HEK293 (cell line): ENCODE results near the gene RETREG2.

Source experiments
- CTCF ChIA-PET: fragments of 350-600 bp; formaldehyde crosslinking; extraction: SDS; loops from one replicate; lab custom pipeline; 2021; ENCODE audit warnings: antibody characterized with exemption; lab: Yijun Ruan, JAX
- POLR2A ChIA-PET: fragments of 300-600 bp; formaldehyde crosslinking; extraction: SDS; loops from one replicate; lab custom pipeline; 2020; ENCODE audit warnings: antibody characterized with exemption, inconsistent platforms; lab: Yijun Ruan, JAX
- H3K27ac ChIP-seq: fragments of 200-500 bp; sonication (Bioruptor generic); 2 replicates; pipeline ENCODE4 v1.5.1; 2014; ENCODE audit warnings: low read depth, low read length, control low read depth, inconsistent platforms; ENCODE audit errors: extremely low read depth
- H3K36me3 ChIP-seq, 2 experiments: fragments of 200-500 bp in 1 of 2; sonication (Bioruptor generic) in 1 of 2; 1 replicate in 1 of 2; 2 replicates in 1 of 2; pipeline ENCODE4 v1.5.1; 2014 to 2017; ENCODE audit warnings: inconsistent platforms in 2 of 2, low read length in 2 of 2; ENCODE audit not compliant: control insufficient read depth in 2 of 2, insufficient read depth in 1 of 2
- H3K4me1 ChIP-seq: fragments of 200-500 bp; sonication (Bioruptor generic); 2 replicates; pipeline ENCODE4 v1.5.1; 2014; ENCODE audit warnings: mild to moderate bottlenecking, low read length, inconsistent platforms; ENCODE audit not compliant: control insufficient read depth, insufficient read depth
- H3K4me3 ChIP-seq: 2 replicates; pipeline ENCODE4 v1.5.1; 2011; ENCODE audit warnings: low read depth, mild to moderate bottlenecking, control low read depth, low read length, moderate library complexity
- H3K9me3 ChIP-seq: fragments of 200-500 bp; sonication (Bioruptor generic); 2 replicates; pipeline ENCODE4 v1.5.1; 2014; ENCODE audit warnings: low read depth, low read length, inconsistent platforms; ENCODE audit not compliant: control insufficient read depth, insufficient read depth
- FEZF1 ChIP-seq: fragments of 450-650 bp; formaldehyde crosslinking; IDR thresholded peaks from 2 replicates; pipeline ENCODE4 v1.5.1; 2016; ENCODE audit warnings: missing biosample characterization, missing genetic modification characterization
- GLIS1 ChIP-seq: fragments of 450-650 bp; formaldehyde crosslinking; IDR thresholded peaks from 2 replicates; pipeline ENCODE4 v1.5.1; 2016; ENCODE audit warnings: missing biosample characterization, missing genetic modification characterization
- HOXD13 ChIP-seq: sonication (generic); formaldehyde crosslinking; IDR thresholded peaks from 2 replicates; pipeline ENCODE4 v1.8.0; 2022; ENCODE audit warnings: missing genetic modification reagents, borderline replicate concordance
- IKZF3 ChIP-seq: fragments of 450-650 bp; IDR thresholded peaks from 2 replicates; pipeline ENCODE4 v1.5.0; 2018; ENCODE audit warnings: missing biosample characterization, mild to moderate bottlenecking, missing genetic modification characterization, moderate library complexity
- KLF17 ChIP-seq: fragments of 450-650 bp; formaldehyde crosslinking; IDR thresholded peaks from 2 replicates; pipeline ENCODE4 v1.5.1; 2016; ENCODE audit warnings: missing biosample characterization, missing genetic modification characterization
- SCRT2 ChIP-seq: fragments of 450-650 bp; formaldehyde crosslinking; IDR thresholded peaks from 2 replicates; pipeline ENCODE4 v1.5.1; 2016; ENCODE audit warnings: missing biosample characterization, missing genetic modification characterization
- ZBTB20 ChIP-seq: fragments of 450-650 bp; formaldehyde crosslinking; IDR thresholded peaks from 2 replicates; pipeline ENCODE4 v1.5.1; 2016; ENCODE audit warnings: missing biosample characterization, missing genetic modification characterization
- ZBTB48 ChIP-seq: fragments of 450-650 bp; formaldehyde crosslinking; IDR thresholded peaks from 2 replicates; pipeline ENCODE4 v1.5.1; 2016; ENCODE audit warnings: missing biosample characterization, missing genetic modification characterization
- ZFHX2 ChIP-seq: fragments of 450-650 bp; formaldehyde crosslinking; conservative IDR thresholded peaks from 2 replicates; pipeline ENCODE4 v1.5.1; 2016; ENCODE audit warnings: missing biosample characterization, missing genetic modification characterization
- ZFP37 ChIP-seq: fragments of 450-650 bp; formaldehyde crosslinking; IDR thresholded peaks from 2 replicates; pipeline ENCODE4 v1.5.1; 2016; ENCODE audit warnings: missing biosample characterization, missing genetic modification characterization
- ZFP41 ChIP-seq: fragments of 450-650 bp; formaldehyde crosslinking; IDR thresholded peaks from 2 replicates; pipeline ENCODE4 v1.5.1; 2016; ENCODE audit warnings: missing biosample characterization, missing genetic modification characterization, borderline replicate concordance
- ZIC2 ChIP-seq: fragments of 450-650 bp; formaldehyde crosslinking; IDR thresholded peaks from 2 replicates; pipeline ENCODE4 v1.5.1; 2016; ENCODE audit warnings: missing biosample characterization, missing genetic modification characterization
- ZNF112 ChIP-seq: fragments of 450-650 bp; formaldehyde crosslinking; IDR thresholded peaks from 2 replicates; pipeline ENCODE4 v1.5.0; 2017; ENCODE audit warnings: missing biosample characterization, missing genetic modification characterization
- ZNF362 ChIP-seq: fragments of 450-650 bp; formaldehyde crosslinking; IDR thresholded peaks from 2 replicates; pipeline ENCODE4 v1.5.1; 2016; ENCODE audit warnings: missing biosample characterization, missing genetic modification characterization
- ZNF366 ChIP-seq: fragments of 450-650 bp; formaldehyde crosslinking; conservative IDR thresholded peaks from 2 replicates; pipeline ENCODE4 v1.5.1; 2016; ENCODE audit warnings: missing biosample characterization, missing genetic modification characterization
- ZNF529 ChIP-seq: fragments of 450-650 bp; formaldehyde crosslinking; IDR thresholded peaks from 2 replicates; pipeline ENCODE4 v1.5.1; 2017; ENCODE audit warnings: missing genetic modification characterization, missing biosample characterization; ENCODE audit not compliant: insufficient replicate concordance
- ZNF555 ChIP-seq: fragments of 450-650 bp; formaldehyde crosslinking; conservative IDR thresholded peaks from 2 replicates; pipeline ENCODE4 v1.5.1; 2017; ENCODE audit warnings: missing biosample characterization, mild to moderate bottlenecking, missing genetic modification characterization, inconsistent platforms
- ZNF704 ChIP-seq: fragments of 450-650 bp; formaldehyde crosslinking; IDR thresholded peaks from 2 replicates; pipeline ENCODE4 v1.5.1; 2016; ENCODE audit warnings: missing biosample characterization, missing genetic modification characterization
- ZNF776 ChIP-seq: fragments of 450-650 bp; formaldehyde crosslinking; IDR thresholded peaks from 2 replicates; pipeline ENCODE4 v1.5.0; 2017; ENCODE audit warnings: missing biosample characterization, missing genetic modification characterization, borderline replicate concordance
- ZSCAN5A ChIP-seq: fragments of 450-650 bp; formaldehyde crosslinking; IDR thresholded peaks from 2 replicates; pipeline ENCODE4 v1.5.1; 2016; ENCODE audit warnings: missing biosample characterization, missing genetic modification characterization

The RETREG2 gene

GRCh38 chr2:219168526-219168925 lies 9.5 kb upstream of the RETREG2 start:
- CTCF ChIA-PET: interaction anchor here (0.5 to 0.6 kb wide), 2 partner anchors 126 to 646 kb away, joined by 3 read pairs; no protein-coding TSS in a partner anchor
- no peaks in the 10 kb centered on the region for H3K9me3 ChIP-seq
- no peak for TF ChIP-seq ZNF776
- peak; percentile 22; the same call in 1 of the 2 replicates for TF ChIP-seq ZIC2 (tag by site-specific recombination)
- TF ChIP-seq FEZF1 (tag by site-specific recombination): no peak
- TF ChIP-seq ZNF366: no peak
- peak; percentile 43; the same call in 1 of the 2 replicates for TF ChIP-seq GLIS1 (tag by site-specific recombination)
- TF ChIP-seq, all 188 proteins: peak for 2
- Histone ChIP-seq H3K36me3 (peaks cover 0 to 20% of the 10 kb centered on the region in 2 experiments; a peak in 1 of 3 replicates), H3K4me3 (no peak overlapping the region), H3K4me1 (no peaks in the 10 kb centered on the region), H3K27ac (no peak overlapping the region)
- POLR2A ChIA-PET: no interaction called here

GRCh38 chr2:219168932-219169331 lies 9.1 kb upstream of the RETREG2 start:
- Histone ChIP-seq H3K36me3 (peaks cover 0 to 24% of the 10 kb centered on the region in 2 experiments; a peak in 1 of 3 replicates), H3K9me3 (no peaks in the 10 kb centered on the region), H3K27ac (no peak overlapping the region), H3K4me3 (no peak overlapping the region), H3K4me1 (no peaks in the 10 kb centered on the region)
- POLR2A ChIA-PET: interaction anchor here (1.0 kb wide), 1 partner anchor 60 kb away, joined by 3 read pairs; the partner anchor contains the start of genes ANKZF1 and ATG9A
- CTCF ChIA-PET: interaction anchor here (0.8 to 8.4 kb wide), 3 partner anchors 10 to 227 kb away, joined by 3 to 101 read pairs (median 32); partner anchors contain the start of gene NHEJ1
- no peak for TF ChIP-seq ZNF112
- no peak for TF ChIP-seq ZNF704
- TF ChIP-seq ZBTB48 (tag by site-specific recombination): no peak
- TF ChIP-seq ZFP41: no peak
- no peak for TF ChIP-seq ZBTB20 (tag by site-specific recombination)
- no peak for TF ChIP-seq KLF17 (tag by site-specific recombination)
- no peak for TF ChIP-seq ZNF362
- no peak for TF ChIP-seq ZFHX2 (tag by site-specific recombination)
- TF ChIP-seq SCRT2 (tag by site-specific recombination): no peak
- no peak for TF ChIP-seq ZNF555 (tag by site-specific recombination)
- no peak for TF ChIP-seq ZFP37 (tag by site-specific recombination)
- TF ChIP-seq ZSCAN5A (tag by site-specific recombination): no peak
- no peak for TF ChIP-seq IKZF3
- TF ChIP-seq ZNF529 (tag by site-specific recombination): no peak
- TF ChIP-seq HOXD13 (CRISPR knock-in tag): no peak
- TF ChIP-seq, all 188 proteins: peak for 0
